DMS79 (cell line): ENCODE results near the gene KRT77.

Experiments used
- DNase-seq: peaks from one replicate; lab custom pipeline; 2025; lab: John Stamatoyannopoulos, UW

KRT77 gene

DNA sequence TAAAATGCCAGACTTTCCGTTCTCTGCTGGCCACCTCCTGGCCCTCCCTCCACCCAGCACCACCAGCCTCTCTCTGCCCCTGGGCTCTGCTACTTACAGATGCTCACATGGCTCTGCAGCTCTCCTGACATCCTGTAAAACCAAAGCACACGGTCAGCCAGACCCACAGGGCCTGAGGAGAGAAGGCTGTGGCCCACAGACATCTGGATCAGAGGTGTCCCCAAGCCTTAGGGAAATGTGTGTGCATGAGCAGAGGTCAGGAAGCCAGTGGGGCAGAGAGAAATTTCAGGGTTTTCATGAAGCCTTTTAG lies 11.5 kb downstream of the KRT77 start:
- DNase-seq = no peak

DNA sequence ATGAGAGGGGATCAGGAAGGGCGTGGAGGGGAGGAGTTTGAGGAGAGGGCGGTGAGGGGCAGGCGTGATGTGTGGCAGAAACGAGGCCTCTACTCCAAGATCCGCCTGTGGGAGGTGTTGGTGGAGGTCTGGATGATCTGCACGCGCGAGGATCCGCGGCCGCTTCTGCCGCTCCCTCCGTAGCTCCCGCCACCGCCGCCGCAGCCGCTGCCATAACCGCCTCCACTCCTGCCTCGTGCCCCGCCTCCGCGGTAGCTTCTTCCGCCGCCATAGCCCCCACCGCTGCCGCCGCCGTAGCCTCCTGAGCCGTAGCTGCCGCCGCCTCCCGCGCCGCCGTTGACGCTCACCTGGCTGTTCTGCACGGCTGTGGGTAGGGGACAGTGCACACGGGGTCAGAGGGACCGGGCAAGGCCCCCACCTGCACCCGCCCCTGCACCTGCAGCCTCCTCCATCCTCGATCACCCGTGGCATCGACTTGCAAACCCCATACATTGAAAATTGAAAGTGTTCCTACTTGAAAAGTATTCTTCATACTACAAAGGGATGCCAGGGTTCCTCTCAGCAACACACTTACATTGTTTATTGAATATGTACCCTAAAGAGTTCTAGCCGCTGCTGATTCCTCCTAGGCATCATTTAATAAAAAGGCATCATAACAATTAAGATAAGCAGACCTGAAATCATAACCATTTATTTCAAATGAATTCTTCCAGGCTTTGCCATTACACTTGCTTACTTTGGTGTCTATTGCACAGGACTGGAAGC lies 12.1 kb downstream of the KRT77 start:
- no peak for DNase-seq

DNA sequence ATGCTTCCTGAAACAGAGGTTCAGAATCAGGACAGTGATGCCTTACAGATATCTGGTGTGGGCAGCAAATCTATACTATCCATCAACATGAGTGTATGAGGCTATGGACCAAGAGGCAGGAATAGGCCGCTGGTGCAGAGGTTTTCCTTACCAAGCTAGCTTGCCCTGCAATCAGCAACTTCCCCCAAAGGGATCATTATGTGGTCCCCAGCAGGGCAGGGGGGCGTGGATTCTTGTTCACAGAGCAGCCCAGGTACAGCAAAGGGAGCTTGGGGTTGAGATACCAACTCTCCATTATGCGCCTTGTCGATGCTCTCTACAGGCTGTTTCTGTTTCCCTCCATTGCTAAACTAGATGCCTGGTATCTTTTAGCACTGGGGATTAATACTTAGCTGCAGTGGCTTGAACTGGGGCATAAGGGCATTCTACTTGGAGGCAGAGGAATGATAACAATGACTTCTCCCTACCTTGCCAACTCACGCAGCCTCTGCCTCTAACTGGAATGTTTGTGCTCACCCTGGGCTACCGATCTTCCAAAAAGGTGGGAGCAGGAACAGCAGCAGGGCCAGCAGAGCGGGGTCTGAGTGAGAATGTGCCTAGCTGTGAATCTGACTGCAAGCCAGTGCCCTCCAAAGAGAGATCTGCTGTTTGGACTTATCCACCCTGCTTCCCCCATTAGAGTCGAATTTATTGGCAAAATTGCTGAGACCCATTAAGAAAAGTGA lies 12.8 kb downstream of the KRT77 start:
- no peak for DNase-seq

DNA sequence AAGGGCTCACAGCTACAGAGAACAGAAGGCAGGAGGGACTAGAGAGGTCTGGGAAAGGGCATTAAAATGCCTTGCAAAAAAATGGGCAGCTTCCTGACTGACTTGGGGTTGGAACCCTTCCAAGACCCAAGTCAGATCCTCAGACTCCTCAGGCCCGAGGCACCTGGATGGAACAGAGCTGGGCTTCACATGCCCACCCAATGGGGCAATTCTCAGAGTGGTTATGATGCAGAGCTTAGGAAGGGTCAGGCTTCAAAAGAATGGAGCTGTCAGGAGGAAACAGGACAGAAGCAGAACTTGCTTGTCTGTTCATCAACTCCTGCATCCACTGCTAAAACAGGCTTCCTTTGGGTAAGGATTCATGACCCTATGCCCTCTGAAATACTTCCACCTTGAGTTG lies 13.4 kb downstream of the KRT77 start:
- DNase-seq = no peak

DNA sequence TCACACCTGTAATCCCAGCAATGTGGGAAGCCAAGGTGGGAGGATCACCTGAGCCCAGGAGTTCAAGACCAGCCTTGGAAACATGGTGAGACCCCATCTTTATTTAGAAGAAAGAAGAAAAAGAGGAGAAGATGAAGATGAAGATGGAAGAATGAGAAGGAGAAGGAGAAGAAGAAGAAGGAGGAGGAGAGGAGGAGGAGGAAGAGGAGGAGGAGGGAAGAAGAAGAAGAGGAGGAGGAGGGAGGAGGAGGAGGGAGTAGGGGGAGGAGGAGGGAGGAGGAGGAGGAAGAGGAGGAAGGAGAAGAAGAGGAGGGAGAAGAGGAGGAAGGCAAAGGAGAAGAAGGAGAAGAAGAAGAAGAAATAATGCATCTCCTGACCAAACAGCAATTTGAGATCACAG lies 14.1 kb downstream of the KRT77 start:
- no peak for DNase-seq

DNA sequence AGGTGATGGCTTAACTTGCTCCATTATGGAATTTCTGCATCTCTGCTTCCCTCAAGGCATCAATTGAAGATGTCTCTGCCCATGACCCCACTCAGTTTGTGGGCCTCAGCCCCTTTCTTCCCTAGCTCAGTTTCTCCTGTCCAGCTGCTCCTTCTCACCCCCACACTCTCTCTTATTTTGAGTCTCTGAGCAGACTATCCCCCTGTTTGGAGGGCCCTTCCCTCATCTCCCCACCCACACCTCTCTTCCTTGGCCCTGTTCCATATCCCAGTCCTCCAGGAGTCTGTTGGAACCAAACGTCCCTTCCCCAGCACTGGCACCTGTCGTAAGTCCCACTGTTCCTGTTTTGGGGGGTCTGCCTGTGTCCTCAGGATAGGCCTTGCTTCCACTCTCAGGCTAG lies 14.8 kb downstream of the KRT77 start:
- DNase-seq = no peak

DNA sequence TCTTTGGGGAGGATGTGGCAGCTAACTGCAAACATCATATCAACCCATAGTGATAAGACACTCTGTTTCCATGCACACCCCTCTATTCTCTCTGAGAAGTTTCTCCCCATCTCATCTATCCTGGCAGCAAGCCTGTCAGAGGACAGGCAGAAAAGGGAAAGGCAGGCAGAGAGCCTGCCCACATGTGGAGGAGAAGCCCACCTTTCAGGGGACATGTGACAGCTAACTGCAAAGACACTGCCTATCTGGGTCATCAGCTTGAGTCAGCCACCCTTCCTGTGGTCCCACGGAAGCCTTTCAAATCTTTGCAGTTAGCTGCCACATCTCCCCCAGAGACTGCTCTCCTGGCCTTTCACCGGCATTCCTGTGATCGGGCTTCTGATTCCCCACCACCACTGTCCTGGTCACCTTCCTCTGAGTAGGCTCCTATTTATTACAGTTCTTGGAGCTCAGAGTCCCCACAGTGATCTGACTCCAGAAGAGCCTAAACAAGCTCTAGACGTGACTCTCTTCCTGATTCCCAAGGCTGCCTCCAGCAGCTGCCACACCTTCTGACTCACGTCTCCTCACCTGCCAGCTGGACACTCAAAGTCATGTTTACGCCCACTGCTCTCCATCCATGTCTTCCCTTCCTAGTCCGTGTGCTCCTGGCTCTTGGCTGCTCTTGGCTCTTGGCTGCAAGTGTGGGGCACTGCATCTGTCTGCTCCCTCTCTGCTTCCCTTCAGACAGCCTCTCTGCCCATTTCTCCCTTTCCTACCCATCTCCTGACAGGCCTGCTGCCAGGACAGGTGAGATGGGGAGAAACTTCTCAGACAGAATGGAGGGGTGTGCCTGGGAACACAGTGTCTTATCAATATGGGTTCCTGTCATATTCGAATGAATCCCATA lies 15.6 kb downstream of the KRT77 start:
- peak; percentile 28 for DNase-seq

DNA sequence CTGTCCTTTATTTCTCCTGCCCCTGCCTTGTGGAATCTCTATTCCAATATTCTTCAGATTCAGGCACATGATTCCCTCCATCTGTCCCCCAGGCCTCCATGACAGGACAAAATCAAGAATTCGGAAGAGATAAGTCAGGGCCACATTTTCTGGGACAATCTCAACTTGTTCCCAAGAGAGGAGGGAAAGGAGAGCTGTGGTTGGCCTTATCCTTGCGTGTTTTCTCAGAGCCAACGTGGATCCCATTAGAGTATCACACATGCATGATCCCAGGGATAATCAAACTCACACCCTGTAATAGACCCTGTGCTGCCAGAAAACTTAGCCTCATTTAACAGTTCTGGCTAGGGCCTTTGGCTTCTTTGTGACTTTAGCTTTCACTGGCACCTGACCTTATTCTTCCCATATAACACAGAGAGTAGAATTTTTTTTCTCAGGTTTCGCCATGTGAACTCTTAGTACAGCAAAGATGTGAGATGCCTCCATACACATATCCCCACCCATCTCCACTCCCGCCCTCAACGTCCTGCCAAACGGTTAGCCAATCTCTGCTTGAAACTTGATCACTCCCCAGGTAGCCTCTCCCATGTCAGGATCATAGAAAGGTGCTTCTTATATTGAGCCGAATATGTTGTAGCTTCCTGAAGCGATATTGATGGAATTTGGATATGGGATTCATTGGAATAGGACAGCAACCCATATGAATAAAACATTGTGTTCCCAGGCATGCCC lies 16.4 kb downstream of the KRT77 start:
- no peak for DNase-seq

DNA sequence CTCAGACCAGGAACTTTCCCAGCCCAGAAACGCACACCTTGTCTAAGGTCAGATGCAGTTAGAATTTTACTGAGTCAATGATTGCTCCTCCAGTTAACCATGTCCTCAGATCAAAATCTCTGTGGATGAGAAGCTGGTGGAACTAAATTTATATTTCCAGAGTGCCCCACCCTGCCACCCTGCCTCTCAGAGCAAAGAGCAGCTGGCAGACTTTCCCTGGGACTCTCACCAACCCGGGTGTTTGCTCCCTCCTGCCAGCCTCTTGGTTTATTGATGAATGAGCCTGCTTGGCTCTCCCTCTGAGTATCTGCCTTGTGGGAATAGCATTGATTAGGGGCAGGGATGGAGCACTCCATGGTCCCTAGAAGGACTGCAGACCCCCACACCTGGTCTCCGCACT lies 17.3 kb downstream of the KRT77 start:
- DNase-seq = no peak

DNA sequence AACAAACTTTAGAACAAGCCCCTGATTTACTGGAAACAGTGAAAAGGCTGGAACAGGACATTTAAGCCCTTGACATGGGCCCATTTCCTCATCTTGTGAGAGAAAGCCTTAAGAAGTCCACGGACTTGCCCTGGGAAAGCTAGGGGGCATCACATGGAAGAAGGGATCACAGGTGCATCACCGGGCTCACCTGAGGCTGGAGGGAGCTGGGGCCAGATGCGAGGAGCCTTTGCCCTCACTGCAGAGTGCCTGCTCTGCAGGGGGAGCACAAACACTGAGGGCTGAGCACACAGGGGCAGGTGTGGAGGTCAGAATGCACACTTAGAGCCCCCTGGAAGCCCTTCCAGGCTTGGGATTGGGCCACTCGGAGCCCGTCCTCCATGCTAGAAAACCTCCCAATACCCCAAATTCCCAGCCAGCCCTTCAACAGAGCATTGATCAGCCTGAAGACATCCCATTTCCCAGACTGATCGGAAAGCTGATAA lies 17.9 kb downstream of the KRT77 start:
- DNase-seq = no peak

DNA sequence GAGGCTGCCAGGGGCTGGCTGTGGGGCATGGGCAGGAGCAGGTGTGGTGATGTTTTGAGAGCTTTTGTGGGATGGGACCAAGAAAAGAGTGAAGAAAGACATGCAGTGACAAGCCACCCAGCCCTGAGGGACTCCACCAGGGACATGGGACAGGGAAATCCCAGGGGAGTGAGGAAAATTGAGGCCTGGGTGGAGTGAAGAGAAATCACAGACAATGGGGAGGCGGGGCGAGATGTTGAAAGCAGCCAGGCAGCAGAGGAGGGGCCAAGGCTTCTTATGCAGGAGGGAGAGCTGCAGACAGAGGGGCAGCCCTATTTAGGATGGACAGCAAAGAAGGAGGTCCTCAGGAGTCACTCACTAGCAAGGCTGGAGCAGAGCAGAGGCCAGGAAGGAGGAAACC lies 18.9 kb downstream of the KRT77 start:
- DNase-seq = no peak

DNA sequence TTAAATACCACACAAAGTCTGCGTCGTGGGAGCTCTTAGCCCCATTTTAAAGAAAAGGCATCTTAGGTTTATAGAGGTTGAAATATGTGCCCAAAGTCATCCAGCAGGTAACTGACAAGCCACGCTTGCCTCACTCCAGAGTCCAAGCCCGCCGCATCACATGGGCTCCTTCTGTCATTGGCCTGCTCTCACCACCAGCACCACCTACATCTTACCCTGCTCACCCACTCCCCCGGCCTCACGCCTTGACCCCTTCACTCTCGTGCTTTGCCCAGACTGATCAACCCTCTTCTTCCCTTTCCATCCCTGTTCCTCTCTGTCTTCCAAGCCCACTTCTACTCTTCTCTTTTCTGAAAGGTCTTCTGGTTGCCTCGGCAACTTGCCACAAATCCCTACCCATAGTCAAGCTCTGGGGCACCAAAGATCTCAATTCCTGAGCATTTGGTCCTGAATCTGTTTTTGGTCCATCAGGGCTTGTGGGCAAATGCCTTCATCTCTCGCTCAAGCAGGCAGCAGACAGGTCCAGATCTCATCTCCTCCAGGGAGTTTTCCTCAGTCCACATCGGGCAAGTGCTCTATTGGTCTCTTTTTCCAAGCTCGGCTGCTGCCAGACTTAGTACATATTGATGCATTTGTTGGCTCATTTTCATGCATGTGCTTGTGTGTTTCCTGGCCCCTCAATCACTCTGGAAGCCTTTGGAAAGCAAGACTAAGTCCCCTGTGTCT lies 19.6 kb downstream of the KRT77 start:
- no peak for DNase-seq

DNA sequence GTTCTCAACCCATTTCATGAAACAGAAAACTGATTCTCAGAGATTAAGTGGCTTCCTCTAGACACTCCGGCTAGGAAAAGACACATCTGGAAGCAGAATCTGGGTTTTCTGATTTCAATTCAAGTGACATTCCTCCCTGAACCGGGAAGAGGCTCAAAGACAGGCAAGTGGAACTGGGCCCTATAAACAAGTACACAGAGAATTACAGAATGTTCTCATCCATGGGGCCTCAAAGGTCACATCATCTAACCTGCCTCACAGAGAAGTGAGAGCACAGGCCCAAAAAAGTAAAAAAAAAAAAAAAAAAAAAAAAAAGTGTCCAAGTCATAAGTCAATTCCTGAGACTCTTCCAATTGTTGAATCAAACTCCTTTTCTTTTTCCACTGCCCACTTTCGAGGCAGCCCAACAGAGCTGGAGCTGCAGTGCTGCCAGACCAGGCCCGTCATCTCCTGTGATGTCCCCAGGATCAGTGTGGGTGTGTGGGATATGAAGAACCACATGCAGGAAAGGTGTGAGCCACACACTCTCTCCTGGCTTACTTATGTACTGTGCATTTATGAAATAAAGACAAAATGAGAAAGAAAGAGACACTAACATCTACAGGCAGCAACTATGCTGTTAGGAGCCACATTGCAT lies 20.3 kb downstream of the KRT77 start:
- DNase-seq = no peak

DNA sequence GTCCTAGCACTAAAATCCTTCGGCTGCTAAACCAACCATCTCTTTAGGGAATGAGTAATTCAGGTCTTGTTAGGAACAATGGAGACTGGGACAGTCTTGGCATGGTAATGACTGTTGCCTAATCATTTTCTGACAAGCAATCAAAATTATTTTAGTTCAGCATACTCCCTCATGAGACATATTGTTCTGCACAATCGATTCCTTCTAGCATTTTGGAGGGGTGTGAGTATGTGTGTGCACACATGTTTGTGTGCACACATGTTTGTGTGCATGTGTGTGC lies 21.0 kb downstream of the KRT77 start:
- no peak for DNase-seq

DNA sequence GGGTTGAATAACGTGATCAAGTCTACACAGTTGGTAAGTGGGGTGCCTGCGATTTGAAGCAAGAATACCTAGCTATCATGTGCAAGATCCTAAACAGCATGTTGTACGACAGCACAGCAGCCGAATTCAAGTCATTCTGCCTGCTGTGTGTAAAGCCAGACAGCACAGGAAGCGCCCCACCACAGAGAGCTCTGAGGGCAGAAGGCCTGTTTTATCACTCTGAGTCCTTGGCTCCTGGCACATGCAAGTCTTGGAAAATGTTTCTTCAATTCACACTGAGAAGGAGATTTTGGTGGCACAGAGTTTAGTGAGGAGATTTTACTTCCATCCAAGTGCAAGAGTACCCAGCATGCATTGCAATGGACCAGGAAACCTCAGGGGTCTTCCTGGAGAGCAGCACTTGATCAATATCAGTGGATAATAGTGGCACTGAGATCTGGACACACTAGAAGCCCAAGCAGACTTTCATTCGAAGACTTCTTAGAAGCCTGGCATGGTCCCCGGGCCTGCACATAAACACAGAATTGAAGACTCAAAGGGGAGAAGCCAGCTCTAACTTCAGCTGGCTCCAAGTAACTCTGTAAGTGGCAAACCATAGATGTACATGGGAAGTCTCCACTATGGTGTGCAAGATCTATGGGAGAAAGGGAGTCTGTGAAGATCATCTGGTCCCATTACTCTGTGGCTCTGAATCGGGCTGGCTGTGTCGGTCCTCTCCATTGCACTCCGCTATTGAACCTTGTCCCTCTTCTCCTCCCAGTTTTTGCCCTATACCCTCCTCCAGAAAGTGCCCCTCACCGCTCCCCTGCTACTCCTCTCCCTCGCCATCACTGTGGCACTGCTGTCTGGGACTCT lies 21.6 kb downstream of the KRT77 start:
- DNase-seq = no peak

DNA sequence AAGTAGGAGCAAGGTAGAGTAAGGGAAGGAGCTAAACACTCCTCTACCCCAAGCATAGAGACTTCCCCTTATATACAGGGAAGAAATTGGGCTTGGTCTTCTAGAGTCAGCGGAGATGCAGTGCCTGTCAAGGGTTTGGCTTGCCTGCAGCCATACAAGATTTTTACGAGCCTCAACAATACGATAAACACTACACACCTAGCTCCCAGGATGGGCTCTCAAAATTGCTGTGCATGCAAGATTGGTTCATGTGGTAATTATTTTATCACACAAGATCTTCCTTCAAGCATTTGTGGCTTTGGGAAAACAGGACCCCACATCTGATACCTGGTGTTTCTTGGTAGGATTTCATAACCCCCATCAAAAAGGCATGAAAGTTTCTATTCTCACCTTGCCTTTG lies 23.0 kb downstream of the KRT77 start, which contains the start of gene KRT1:
Gene KRT1 (minus strand): TSS at position 45 of the 400 bp plus-strand sequence. CDS start 59 bp downstream, outside the sequence.
- no peak for DNase-seq

DNA sequence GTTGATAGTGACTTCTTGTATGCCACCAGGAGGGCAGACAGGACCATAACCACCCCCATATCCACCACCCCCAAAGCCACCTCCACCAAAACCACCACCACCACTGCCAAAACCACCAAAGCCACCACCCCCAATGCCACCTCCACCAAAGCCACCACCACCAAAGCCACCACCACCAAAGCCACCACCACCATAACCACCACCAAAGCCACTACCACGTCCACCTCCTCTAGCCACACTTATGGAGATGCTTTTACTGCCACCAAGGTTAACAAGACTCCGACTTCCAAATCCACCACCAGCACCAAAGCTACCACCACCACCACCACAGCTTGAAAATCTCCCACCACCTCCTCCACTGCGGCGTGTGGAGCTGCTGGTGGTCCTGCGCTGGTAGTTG lies 23.4 kb downstream of the KRT77 start:
- no peak for DNase-seq

DNA sequence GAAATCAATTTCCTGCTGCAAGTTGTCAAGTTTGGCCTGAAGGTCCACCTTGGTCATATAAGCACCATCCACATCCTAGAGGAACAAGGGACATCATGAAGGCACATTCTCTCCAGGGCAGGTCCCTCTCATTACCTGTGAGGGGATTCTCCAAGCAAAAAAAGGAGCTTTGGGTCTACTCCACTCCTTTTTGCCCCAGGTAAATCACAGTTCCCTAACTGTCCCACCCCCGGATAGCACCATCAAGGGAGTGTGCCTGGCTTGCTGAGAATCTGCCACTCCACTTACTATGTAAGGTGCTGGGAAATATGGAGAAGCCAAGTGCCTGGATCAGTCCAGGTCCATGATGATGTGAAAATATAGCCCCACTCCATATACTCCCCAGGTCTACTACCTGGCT lies 25.7 kb downstream of the KRT77 start:
- DNase-seq = no peak

DNA sequence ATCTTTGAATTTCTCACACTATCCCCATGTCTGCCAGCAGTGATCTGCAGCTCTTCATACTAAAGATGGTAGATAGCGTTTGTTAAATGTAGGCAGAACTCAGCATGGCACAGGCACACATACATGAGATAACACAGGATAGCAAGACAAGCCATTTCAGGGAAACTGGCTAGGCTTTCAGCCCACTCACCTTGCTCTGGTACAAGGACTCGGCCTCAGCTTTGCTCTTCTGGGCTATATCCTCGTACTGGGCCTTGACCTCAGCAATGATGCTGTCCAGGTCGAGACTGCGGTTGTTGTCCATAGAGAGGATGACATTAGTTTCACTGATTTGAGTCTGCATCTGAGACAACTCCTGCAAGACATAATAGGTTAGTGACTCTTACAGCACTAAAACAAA lies 26.2 kb downstream of the KRT77 start:
- no peak for DNase-seq

DNA sequence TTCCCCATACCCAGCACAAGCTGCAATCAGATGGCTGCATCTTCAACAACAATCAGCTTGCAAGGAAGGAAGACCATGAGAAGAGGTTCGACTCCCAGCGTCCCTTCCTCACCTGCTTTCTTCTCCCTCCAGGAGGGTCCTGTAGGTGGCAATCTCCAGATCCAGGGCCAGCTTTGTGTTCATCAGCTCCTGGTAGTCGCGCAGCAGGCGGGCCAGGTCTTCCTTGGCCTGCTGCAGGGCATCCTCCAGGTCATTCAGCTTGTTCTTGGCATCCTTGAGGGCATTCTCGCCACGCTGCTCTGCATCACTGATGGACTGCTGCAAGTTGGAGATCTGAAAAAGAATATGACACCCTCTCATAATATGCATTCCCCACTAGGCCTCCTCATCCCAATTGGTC lies 27.2 kb downstream of the KRT77 start:
- DNase-seq = no peak
